ENCODE results near the gene NOG.

NOG gene

DNA sequence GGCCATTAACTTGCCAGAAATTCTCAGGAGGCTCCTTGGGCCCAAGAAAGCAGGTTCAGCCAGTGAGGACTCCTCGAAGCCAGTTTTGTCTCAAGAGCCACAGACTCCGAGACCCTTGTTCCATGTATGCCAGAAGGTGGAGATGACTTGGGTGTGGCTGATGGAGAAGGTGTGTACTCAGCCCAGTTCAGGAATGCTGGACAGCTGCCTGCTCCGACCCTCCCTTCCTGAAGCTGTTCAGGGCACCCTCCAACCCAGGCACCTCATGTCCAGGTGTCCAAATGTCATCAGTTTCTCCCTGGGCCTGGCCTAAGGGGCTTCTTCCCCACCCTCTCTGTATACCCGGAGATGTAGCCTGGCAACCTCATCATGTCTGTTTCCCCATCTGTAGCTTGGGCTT lies 40.2 kb downstream of the NOG start:
- TF ChIP-seq, protein P1, sequence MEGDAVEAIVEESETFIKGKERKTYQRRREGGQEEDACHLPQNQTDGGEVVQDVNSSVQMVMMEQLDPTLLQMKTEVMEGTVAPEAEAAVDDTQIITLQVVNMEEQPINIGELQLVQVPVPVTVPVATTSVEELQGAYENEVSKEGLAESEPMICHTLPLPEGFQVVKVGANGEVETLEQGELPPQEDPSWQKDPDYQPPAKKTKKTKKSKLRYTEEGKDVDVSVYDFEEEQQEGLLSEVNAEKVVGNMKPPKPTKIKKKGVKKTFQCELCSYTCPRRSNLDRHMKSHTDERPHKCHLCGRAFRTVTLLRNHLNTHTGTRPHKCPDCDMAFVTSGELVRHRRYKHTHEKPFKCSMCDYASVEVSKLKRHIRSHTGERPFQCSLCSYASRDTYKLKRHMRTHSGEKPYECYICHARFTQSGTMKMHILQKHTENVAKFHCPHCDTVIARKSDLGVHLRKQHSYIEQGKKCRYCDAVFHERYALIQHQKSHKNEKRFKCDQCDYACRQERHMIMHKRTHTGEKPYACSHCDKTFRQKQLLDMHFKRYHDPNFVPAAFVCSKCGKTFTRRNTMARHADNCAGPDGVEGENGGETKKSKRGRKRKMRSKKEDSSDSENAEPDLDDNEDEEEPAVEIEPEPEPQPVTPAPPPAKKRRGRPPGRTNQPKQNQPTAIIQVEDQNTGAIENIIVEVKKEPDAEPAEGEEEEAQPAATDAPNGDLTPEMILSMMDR (IDR thresholded peaks at IDR 0.05; ENCODE audit: control insufficient read depth, extremely low read depth, insufficient read depth): no peak

GRCh38 chr17:56635641-56636040 lies 42.1 kb downstream of the NOG start:
- TF ChIP-seq, protein P1 (IDR thresholded peaks at IDR 0.05; ENCODE audit: control insufficient read depth, extremely low read depth, insufficient read depth): no peak
- no peak for DNase-seq (ENCODE audit: low read depth)
- no peak overlapping the region for H3K4me3 ChIP-seq (ENCODE audit: low read depth, low read length)

More for the DNA sequence above, 40.2 kb downstream of the NOG start:
- H3K4me3 ChIP-seq (ENCODE audit: low read depth, low read length): no peak overlapping the region
- DNase-seq (ENCODE audit: low read depth): no peak

- TF ChIP-seq, protein P1 (IDR thresholded peaks at IDR 0.05; ENCODE audit: control insufficient read depth, extremely low read depth, insufficient read depth): no peak
- H3K4me3 ChIP-seq (ENCODE audit: low read depth, low read length): no peak overlapping the region
- DNase-seq (ENCODE audit: low read depth): no peak
Measured at GRCh38 chr17:56636265-56636664, 42.8 kb downstream of the NOG start.

DNA sequence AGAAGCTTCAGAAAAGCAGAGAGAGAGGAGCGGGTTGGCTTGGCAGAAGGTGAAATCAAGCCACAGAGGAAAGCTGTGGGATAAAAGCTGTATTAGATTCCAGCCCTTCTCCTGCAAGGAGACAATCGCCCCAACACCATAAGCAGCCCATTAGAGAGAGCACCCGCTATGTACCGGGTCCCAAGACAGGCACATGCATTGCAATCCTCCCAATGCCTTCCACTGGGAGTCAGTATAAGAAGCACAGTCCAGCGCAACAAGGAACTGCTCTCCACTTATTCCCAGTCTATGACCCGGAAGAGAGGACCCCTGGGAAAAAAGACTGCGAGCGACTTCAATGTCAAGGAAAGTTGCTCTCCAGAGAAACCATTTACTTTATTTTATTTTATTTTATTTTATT lies 43.8 kb downstream of the NOG start:
- TF ChIP-seq, protein P1 (IDR thresholded peaks at IDR 0.05; ENCODE audit: control insufficient read depth, extremely low read depth, insufficient read depth): no peak

GRCh38 chr17:56638591-56639051 lies 45.1 kb downstream of the NOG start:
- DNase-seq (ENCODE audit: low read depth): no peak
- no peak overlapping the region for H3K4me3 ChIP-seq (ENCODE audit: low read depth, low read length)
- TF ChIP-seq, protein P1 (IDR thresholded peaks at IDR 0.05; ENCODE audit: control insufficient read depth, extremely low read depth, insufficient read depth): no peak

More for the DNA sequence above, 43.8 kb downstream of the NOG start:
- DNase-seq (ENCODE audit: low read depth): no peak
- no peak overlapping the region for H3K4me3 ChIP-seq (ENCODE audit: low read depth, low read length)

DNA sequence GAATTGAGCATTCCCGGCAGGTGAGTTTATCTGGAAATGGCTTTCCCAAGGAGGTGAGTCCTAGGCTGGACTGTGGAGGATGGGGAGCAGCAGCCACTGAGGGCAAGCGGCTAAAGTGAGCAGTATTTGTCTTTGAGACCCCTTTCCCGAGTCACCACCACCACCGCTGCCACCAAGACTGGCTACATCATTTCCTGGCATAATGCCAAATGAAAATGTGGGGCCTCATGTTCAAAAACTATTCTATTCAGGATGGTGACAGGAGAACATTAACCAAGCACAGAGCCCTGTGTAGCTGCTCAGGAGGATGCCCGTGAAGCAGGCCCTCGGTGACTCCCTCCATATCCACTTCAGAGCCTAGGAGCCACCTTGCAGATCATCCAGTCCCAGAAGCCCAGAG lies 46.0 kb downstream of the NOG start:
- no peak for DNase-seq (ENCODE audit: low read depth)
- TF ChIP-seq, protein P1 (IDR thresholded peaks at IDR 0.05; ENCODE audit: control insufficient read depth, extremely low read depth, insufficient read depth): no peak
- H3K4me3 ChIP-seq (ENCODE audit: low read depth, low read length): no peak overlapping the region

GRCh38 chr17:56640116-56640515 lies 46.6 kb downstream of the NOG start:
- TF ChIP-seq, protein P1 (IDR thresholded peaks at IDR 0.05; ENCODE audit: control insufficient read depth, extremely low read depth, insufficient read depth): no peak
- DNase-seq (ENCODE audit: low read depth): no peak
- no peak overlapping the region for H3K4me3 ChIP-seq (ENCODE audit: low read depth, low read length)
